ENCODE measurements around the gene NUFIP2. TPM values are rescaled to one million over a fixed set of nuclear protein-coding genes. Genes with fewer than 3 reads are reported as not detected.

The NUFIP2 gene
- total RNA-seq, 1 experiment from 2014 or later, result 93.1 TPM

GRCh38 chr17:29255926-29256522 lies 37.9 kb downstream of the NUFIP2 start (continued):
- TF ChIP-seq STAT6 (CRISPR knock-in tag; conservative IDR thresholded peaks at IDR 0.05; ENCODE audit: low read depth) (no peak), ZNF396 (CRISPR knock-in tag; IDR thresholded peaks at IDR 0.05; ENCODE audit: borderline replicate concordance) (no peak), FOXP4 (CRISPR knock-in tag; IDR thresholded peaks at IDR 0.05) (no peak), CBFB (CRISPR knock-in tag; IDR thresholded peaks at IDR 0.05; ENCODE audit: low read depth) (no peak), TEAD4 (CRISPR knock-in tag; IDR thresholded peaks at IDR 0.05) (no peak)

GRCh38 chr17:29253037-29253436 lies 40.9 kb downstream of the NUFIP2 start:
- Mint-ChIP-seq H3K36me3 (no peaks in the 10 kb centered on the region), H3K27me3 (ENCODE audit: low read depth) (no peaks in the 10 kb centered on the region), H3K4me3 (no peak overlapping the region), H3K9me3 (no peaks in the 10 kb centered on the region), H3K4me1 (no peaks in the 10 kb centered on the region), H3K27ac (no peak overlapping the region)
- no peak for ATAC-seq
- ChIA-PET CTCF (no interaction called here), POLR2A (no interaction called here)
- no peak for DNase-seq (ENCODE audit: low spot score)
- TF ChIP-seq CTCF (IDR thresholded peaks at IDR 0.05), result no peak
- no peak for TF ChIP-seq CDX4 (CRISPR knock-in tag; IDR thresholded peaks at IDR 0.05; ENCODE audit: borderline replicate concordance)
- no peak for TF ChIP-seq STAT6 (CRISPR knock-in tag; conservative IDR thresholded peaks at IDR 0.05; ENCODE audit: low read depth)
- no peak for TF ChIP-seq KAT7 (CRISPR knock-in tag; IDR thresholded peaks at IDR 0.05; ENCODE audit: borderline replicate concordance)
- TF ChIP-seq AR (CRISPR knock-in tag; IDR thresholded peaks at IDR 0.05), result no peak
- TF ChIP-seq JUN (CRISPR knock-in tag; IDR thresholded peaks at IDR 0.05), result no peak
- no peak for TF ChIP-seq PRDM15 (CRISPR knock-in tag; IDR thresholded peaks at IDR 0.05)
- no peak for TF ChIP-seq USF2 (CRISPR knock-in tag; IDR thresholded peaks at IDR 0.05)
- TF ChIP-seq JAZF1 (CRISPR knock-in tag; IDR thresholded peaks at IDR 0.05), result no peak
- TF ChIP-seq GABPB1 (CRISPR knock-in tag; IDR thresholded peaks at IDR 0.05), result no peak
- no peak for TF ChIP-seq NFYB (CRISPR knock-in tag; conservative IDR thresholded peaks at IDR 0.05; ENCODE audit: low read depth)
- TF ChIP-seq MYBL2 (CRISPR knock-in tag; IDR thresholded peaks at IDR 0.05), result no peak

All from WTC11 (cell line).